Thoracic aorta (tissue), 2 donors: ENCODE measurements around the gene CAPN5. TPM values are rescaled to one million over a fixed set of nuclear protein-coding genes. Genes with fewer than 3 reads are reported as not detected.

Source experiments
- ATAC-seq: fragments of 150-250 bp; one replicate; pipeline ENCODE4 v1.8.0; 2017; ENCODE audit warnings: low read depth; ENCODE audit not compliant: insufficient number of reproducible peaks, low FRiP score
- DNase-seq: peaks from one replicate; pipeline ENCODE4 v3.0.0-alpha.2; 2020; ENCODE audit warnings: low spot score
- H3K27ac ChIP-seq, 2 donors: fragments of 200-600 bp; sonication (generic); 1 replicate in 1 of 2; 2 replicates in 1 of 2; pipeline ENCODE4 v1.5.1; 2016; ENCODE audit warnings: mild to moderate bottlenecking in 2 of 2, moderate library complexity in 2 of 2
- H3K27me3 ChIP-seq: fragments of 200-600 bp; sonication (generic); replicated peaks from 2 replicates; pipeline ENCODE4 v1.6.0; 2016; ENCODE audit warnings: mild to moderate bottlenecking; ENCODE audit not compliant: insufficient read depth
- H3K36me3 ChIP-seq: fragments of 200-600 bp; sonication (generic); one replicate; pipeline ENCODE4 v1.5.1; 2016
- H3K4me1 ChIP-seq, 2 donors: fragments of 200-600 bp; sonication (generic); 1 replicate in 1 of 2; 2 replicates in 1 of 2; pipeline versions ENCODE4 v1.5.1 to v1.6.0; 2016; ENCODE audit warnings: low read depth in 2 of 2, mild to moderate bottlenecking in 1 of 2; ENCODE audit not compliant: control insufficient read depth in 1 of 2
- H3K4me3 ChIP-seq: fragments of 200-600 bp; sonication (generic); 2 replicates; pipeline ENCODE4 v1.5.1; 2016; ENCODE audit warnings: mild to moderate bottlenecking
- H3K9me3 ChIP-seq: fragments of 200-600 bp; sonication (generic); 2 replicates; pipeline ENCODE4 v1.5.1; 2016
- total RNA-seq, 2 donors: library from RNA; depleted of rRNA; stranded (reverse); fragments of >200 nt; gene quantifications; one replicate each; pipeline versions ENCODE4 v1.1.0 to v1.2.3, GENCODE V29; 2016
- TF ChIP-seq, protein P1 (sequence below): fragments of 200-600 bp; sonication (generic); IDR thresholded peaks from one replicate; pipeline ENCODE4 v1.5.1; 2019; ENCODE audit warnings: antibody characterized with exemption

The CAPN5 gene
- total RNA-seq, 2 donors from 2014 or later: 9.5 to 20.8 TPM

GRCh38 chr11:77144196-77144856, 77.6 kb downstream of the CAPN5 start:
- H3K27ac ChIP-seq: no peak overlapping the region
- no peaks in the 10 kb centered on the region for H3K4me1 ChIP-seq
- H3K9me3 ChIP-seq: no peaks in the 10 kb centered on the region
- no peaks in the 10 kb centered on the region for H3K27me3 ChIP-seq
- DNase-seq (no peak), ATAC-seq (no peak)
- TF ChIP-seq, protein P1, sequence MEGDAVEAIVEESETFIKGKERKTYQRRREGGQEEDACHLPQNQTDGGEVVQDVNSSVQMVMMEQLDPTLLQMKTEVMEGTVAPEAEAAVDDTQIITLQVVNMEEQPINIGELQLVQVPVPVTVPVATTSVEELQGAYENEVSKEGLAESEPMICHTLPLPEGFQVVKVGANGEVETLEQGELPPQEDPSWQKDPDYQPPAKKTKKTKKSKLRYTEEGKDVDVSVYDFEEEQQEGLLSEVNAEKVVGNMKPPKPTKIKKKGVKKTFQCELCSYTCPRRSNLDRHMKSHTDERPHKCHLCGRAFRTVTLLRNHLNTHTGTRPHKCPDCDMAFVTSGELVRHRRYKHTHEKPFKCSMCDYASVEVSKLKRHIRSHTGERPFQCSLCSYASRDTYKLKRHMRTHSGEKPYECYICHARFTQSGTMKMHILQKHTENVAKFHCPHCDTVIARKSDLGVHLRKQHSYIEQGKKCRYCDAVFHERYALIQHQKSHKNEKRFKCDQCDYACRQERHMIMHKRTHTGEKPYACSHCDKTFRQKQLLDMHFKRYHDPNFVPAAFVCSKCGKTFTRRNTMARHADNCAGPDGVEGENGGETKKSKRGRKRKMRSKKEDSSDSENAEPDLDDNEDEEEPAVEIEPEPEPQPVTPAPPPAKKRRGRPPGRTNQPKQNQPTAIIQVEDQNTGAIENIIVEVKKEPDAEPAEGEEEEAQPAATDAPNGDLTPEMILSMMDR: no peak
- H3K36me3 ChIP-seq: no peaks in the 10 kb centered on the region
- no peak overlapping the region for H3K4me3 ChIP-seq

DNA sequence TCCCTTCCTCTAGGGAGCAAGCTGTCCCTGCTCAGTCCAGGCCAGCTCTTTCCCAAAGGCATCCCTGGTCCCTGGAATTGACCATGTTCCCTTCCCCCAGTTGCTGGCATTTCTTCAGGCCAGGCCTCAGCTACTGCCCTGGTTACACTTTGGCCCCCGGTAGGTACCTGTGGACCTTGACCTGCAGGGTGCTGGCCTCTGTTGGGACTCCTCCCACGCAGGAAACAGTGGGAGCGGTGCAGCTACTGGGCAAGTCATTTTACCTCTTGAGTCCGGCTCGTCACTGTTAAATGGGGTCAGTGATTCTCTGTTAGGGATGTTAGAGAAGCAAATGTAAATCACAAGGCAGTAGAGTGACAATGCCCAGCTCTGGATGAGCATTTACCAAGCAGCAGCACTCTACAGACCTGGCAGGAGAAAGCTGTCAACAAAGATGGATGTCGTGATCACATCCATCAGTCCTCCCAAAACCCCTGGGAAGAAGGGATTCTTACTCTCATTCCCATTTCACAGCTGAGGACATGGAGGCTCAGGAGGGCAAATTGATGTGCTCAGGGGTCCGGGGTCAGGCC, 78.2 kb downstream of the CAPN5 start:
- Histone ChIP-seq H3K9me3 (no peaks in the 10 kb centered on the region), H3K27ac (no peak overlapping the region), H3K36me3 (no peaks in the 10 kb centered on the region), H3K4me3 (no peak overlapping the region), H3K4me1 (no peaks in the 10 kb centered on the region), H3K27me3 (no peaks in the 10 kb centered on the region)
- TF ChIP-seq, protein P1: no peak
- DNase-seq: no peak
- no peak for ATAC-seq

DNA sequence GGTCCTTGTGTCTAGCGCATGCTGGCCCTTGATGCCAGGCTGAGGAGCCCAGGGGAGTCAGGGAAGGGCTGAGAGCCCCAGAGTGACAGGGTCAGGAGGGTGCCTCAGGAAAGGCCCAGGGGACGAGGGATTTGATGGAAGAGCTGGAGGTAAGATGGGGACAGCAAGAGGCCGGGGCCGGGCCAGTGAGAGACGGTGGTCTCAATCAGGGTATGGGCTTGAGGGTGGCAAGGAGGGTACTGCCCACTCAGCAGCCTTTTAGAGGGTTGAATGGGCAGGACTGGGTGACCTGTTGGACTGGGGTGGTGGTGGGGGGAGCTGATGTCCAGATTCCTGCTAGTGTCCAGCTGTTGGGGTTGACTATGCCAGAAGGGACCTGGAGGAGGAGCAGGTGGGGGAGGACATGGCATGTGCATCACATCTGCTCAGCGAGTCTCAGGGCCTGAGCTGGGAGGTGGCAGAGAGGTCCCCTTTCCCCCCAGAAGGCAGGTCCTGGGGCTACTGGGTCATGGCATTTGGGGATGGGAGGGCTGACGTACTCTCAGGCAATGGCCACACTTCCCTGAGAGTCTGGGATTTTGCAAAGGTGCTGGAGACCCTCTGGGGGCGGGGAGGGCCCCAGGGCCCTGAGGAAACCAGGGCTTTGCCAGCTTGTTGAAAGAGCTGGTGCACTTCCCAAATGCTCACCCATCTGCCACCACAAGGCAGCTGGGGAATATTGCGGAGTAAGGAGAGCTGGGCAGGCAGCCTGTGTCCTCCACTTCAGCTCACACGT, 79.7 kb downstream of the CAPN5 start:
- ATAC-seq: no peak
- no peak overlapping the region for H3K4me3 ChIP-seq

DNA sequence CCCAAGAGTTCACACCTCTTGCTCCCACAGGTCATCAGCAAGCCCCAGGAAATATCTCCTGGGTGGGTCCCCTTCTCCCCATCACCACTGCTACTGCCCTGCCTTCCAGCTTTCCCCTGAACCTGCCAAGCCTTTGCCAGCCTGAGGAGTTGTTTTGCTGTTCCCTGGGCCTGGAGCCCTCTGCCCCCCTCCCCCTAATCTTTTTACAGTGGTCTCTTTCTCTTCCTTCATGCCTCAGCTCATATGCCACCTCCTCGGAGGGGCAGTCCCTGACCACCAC, 80.2 kb downstream of the CAPN5 start:
- Histone ChIP-seq H3K4me1 (no peaks in the 10 kb centered on the region), H3K4me3 (no peak overlapping the region), H3K9me3 (no peaks in the 10 kb centered on the region), H3K27ac (no peak overlapping the region), H3K27me3 (no peaks in the 10 kb centered on the region), H3K36me3 (no peaks in the 10 kb centered on the region)
- TF ChIP-seq, protein P1: no peak
- DNase-seq: no peak
- ATAC-seq: no peak

More for the DNA sequence above, 79.7 kb downstream of the CAPN5 start:
- Histone ChIP-seq H3K27ac (no peak overlapping the region), H3K27me3 (no peaks in the 10 kb centered on the region), H3K4me1 (no peaks in the 10 kb centered on the region), H3K36me3 (no peaks in the 10 kb centered on the region), H3K9me3 (no peaks in the 10 kb centered on the region)
- no peak for DNase-seq
- TF ChIP-seq, protein P1: no peak

GRCh38 chr11:77147668-77148321, 81.0 kb downstream of the CAPN5 start:
- no peak for ATAC-seq

More at GRCh38 chr11:77147668-77148321, 81.0 kb downstream of the CAPN5 start:
- Histone ChIP-seq H3K9me3 (no peaks in the 10 kb centered on the region), H3K36me3 (no peaks in the 10 kb centered on the region), H3K27me3 (no peaks in the 10 kb centered on the region), H3K4me1 (peaks cover 0 to under 1% of the 10 kb centered on the region in 2 donors), H3K4me3 (peak overlapping the region; percentile 50), H3K27ac (no peak overlapping the region)
- TF ChIP-seq, protein P1: no peak
- DNase-seq: no peak
